ENCODE data around the gene EPHA1.
A peak's percentile ranks its signal among the peaks of the same experiment; 100 is the strongest.

Gene EPHA1

DNA sequence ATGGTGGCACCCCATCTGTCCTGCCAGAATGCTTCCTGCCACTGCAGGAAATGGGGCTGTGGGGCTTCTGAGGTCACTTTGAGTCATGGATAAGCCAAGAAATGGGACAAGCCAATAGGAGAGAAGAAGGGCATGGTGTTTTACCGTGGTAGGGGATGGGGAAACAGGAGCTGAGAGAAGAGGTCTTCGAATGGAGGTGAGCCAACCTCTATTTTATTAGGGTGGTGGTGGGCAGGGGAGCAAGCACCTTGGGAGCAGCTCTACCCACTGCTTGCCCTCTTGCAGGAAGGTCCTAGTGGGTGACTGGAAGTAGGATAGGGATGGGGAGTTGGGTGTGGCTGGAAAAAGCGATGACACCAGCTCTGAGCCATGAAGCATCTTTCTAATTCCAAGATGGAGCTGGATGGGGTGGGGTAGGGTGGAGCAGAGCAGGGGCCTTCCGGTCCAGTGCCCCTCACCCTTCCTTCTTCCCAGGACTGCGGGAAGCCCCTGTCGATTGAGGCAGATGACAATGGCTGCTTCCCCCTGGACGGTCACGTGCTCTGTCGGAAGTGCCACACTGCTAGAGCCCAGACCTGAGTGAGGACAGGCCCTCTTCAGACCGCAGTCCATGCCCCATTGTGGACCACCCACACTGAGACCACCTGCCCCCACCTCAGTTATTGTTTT lies 18.4 kb downstream of the EPHA1 start:
- H3K4me3 ChIP-seq (ENCODE audit: low read depth, low read length): no peak overlapping the region

DNA sequence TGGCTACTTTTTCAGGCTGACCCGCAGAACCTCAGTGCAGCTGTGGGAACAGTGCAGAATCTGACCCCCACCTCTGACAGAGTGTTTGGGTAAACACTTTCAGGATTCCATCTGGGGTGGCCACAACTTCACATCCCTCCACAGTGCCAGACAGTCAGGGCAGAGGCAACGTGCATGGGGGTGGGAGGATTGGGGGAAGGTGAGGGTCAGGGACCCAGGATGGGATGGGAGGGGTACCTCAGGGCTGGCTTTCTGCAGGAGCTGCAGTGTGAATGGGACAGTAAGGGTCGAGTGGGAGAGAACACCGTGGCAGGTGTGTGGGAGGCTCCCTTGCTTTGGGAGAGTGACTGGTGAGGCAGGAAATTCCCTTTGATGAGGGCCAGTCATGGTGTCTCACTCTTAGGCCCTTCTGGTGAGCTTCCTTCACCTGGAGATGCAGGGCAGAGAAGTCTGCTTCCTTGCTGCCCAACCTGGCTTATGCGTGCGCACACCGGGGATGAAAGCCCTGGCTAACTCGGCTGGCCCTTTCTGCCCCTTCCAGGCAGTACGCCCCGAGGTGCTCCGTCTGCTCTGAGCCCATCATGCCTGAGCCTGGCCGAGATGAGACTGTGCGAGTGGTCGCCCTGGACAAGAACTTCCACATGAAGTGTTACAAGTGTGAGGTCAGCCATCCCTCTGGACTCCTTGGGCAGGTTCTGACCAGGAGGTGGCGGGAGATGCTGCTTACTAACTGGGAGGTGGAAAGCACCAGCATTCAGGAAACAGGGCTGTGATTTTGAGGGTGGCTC lies 19.1 kb downstream of the EPHA1 start:
- no peak overlapping the region for H3K4me3 ChIP-seq (ENCODE audit: low read depth, low read length)

DNA sequence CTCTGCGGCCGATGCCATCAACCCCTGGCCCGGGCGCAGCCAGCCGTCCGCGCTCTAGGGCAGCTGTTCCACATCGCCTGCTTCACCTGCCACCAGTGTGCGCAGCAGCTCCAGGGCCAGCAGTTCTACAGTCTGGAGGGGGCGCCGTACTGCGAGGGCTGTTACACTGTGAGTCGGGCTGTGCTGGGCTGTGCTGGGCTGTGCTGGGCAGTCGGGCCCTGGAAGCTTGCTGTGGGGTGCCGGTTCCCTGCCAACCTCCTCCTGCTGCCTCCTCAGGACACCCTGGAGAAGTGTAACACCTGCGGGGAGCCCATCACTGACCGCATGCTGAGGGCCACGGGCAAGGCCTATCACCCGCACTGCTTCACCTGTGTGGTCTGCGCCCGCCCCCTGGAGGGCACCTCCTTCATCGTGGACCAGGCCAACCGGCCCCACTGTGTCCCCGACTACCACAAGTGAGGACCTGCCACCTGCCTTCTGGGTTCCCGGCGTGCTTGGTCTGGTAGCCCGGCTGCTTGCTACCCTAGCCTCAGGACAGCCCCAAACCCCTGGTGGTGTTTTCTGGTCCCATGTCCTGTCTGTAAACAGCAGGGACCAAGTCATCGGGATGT lies 20.1 kb downstream of the EPHA1 start:
- no peak overlapping the region for H3K4me3 ChIP-seq (ENCODE audit: low read depth, low read length)

DNA sequence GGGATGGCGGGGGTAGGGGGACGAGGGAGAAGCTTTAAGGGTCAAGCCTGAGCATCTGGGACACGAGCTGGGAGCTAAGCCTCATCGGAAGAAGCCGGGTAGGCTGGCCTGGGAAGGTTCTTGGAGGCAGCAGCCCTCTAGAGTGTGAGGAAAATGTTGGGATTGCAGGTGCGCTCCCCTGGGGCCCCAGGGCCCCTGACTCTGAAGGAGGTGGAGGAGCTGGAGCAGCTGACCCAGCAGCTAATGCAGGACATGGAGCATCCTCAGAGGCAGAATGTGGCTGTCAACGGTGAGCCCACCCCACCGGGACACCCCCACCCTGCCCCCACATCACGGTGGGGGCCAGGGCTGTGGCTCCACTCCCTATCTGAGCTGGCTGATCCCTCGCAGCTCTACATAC lies 20.6 kb downstream of the EPHA1 start:
- H3K4me3 ChIP-seq (ENCODE audit: low read depth, low read length): no peak overlapping the region

DNA sequence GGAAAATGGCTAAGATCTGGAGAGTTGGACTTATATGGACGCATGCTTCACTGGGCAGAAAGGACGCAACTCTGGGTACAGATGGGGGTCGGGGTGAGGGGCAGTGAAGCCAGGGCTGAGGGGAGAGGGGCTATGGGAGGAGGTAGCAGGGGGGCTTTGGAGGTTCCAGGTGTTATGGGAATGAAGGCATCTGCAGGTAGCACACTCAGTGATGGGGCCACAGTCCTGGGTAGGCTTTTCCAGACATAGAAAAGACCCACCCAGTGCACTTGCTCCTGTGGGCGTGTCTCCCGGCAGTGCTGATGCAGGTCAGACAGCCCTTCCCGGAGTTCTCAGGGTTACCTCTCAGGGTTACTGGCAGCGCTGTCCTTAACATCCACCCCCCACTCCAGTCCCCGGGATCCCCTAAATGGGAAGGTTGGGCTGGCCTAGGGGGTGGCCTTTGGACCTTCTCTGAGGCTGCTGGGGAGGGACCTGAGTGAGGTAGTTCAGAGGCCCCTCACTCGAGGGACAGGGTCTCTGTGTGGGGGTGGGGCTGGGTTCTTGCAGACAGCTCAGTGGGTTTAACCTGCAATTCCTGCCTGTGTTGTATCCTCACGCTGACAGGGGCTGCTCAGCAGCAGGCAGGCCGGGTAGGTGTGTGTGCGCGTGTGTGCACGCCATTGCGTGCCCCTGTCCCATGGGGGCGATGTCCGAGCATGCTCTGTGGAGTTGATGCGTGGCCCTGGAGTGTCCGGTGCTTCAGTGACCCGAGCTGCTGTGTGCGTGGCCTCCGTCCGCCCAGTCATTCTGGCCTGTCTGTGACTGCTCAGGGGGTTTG lies 21.3 kb downstream of the EPHA1 start:
- H3K4me3 ChIP-seq (ENCODE audit: low read depth, low read length): no peak overlapping the region

DNA sequence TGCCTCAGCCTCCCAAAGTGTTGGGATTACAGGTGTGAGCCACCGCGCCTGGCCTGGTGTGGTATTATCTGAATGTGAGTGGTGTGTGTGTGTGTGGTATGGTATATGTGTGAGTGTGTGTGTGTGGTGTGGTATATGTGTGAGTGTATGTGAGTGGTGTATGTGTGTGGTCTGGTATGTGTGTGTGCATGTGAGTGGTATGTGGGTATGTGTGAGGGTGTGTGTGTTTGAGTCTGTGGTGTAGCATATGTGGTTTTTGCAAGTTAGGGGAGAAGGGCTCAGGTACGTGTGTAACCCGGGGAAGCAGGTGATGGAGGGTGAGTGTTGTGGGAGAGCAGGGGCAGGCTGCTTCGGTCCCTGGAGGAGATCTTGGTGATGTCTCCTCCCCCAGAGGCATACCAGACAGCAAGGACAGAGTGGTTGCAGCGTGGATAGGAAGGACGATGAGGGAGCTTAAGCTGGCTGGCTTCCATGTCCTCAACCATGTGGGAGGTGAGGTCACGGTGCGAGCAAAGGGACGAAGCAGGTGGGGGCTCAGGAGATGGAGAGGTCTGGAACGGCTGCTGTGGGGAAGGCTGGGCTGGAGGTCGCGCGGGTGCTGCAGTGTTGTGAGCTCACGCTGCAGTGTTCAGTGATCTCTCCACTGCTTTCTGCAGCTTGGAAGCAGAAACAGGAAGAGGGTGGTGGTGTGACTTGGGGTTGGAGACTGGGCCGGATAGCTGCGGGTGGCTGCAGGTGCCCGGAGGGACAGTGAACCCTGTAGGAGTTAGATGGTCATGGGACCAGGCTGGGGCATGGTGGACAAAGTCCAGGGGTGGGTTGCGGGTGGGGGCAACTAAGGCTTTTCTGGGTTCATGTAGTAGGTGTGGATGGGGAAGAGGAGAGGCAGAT lies 22.5 kb downstream of the EPHA1 start:
- H3K4me3 ChIP-seq (ENCODE audit: low read depth, low read length): no peak overlapping the region

DNA sequence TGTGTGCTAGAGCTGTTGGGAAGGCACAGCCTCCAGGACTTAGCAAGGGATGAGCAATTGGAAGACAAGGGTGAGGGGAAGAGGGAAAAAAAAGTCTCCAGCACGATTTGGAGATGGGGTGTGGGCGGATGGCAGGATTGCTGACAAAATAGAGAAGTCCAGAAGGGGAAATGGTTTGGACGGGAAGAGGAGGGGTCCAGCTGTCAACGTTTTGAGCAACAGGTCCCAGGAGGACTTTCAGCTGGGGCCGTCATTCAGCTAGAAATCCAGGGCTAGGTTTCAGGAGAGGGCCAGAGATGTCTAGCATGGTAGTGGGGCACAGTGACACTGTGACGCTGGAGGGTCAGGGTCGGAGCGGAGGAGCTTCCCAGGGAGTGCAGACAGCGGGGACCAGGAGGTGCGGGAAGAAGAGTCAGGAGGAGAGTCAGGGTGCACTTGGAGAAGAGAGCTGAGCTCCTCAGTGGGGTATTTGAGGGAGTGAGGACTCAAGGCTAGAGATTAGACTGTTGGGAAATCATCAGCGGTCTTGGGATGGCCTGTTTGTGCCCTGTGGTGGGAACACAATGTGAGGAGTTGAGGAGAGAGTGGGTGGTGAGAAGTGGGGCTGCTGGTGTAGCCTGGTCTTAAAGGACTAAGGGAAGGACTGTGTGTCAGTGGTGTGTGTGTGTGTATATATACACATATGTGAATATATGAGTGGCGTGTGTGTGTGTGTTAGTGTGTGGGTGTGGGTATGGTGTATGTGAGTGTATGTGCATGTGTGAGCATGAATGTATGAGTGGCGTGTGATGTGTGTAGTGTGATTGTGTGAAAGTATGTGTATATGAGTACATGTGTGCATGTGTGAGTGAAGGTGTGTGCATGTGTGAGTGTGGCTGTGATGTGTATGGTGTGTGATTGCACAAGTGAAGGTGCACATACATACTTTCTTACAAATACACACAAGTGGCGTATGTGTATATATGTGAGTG lies 23.7 kb downstream of the EPHA1 start:
- no peak overlapping the region for H3K4me3 ChIP-seq (ENCODE audit: low read depth, low read length)

DNA sequence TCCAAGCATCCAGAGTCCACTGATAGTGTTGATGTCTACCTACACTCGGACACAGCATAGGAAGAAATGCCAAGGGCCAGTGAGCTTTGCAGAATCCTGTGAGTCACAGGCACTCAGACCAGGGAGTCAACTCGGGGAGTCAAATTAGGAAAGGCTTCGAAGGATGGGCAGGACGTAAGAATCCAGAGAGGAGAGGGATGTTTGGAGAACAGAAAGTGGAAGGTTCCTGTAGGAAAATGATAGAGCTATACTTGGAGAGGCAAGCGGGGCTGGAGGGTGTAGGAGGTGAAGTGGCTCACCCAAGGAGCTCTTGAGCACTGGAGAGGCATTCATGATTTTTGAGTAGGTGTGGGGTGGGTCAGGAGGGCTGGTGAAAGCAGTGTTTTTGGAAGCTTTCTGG lies 24.5 kb downstream of the EPHA1 start:
- H3K4me3 ChIP-seq (ENCODE audit: low read depth, low read length): no peak overlapping the region

DNA sequence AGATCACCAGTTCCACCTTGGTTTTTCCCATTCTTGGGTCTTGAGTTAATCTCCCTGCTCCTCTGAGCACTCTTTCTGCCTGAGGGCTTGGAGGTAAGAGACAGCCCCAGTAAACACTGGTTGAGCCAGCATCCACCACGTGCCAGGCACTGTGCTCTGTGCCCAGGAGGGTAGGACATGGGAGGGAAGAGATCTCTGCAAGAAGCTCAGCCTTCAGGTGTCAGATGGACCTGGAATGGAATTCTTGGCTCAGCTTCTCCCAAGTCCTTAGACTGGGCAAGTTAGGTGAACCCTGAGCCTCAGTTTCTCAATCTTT lies 25.1 kb downstream of the EPHA1 start:
- no peak overlapping the region for H3K4me3 ChIP-seq (ENCODE audit: low read depth, low read length)

DNA sequence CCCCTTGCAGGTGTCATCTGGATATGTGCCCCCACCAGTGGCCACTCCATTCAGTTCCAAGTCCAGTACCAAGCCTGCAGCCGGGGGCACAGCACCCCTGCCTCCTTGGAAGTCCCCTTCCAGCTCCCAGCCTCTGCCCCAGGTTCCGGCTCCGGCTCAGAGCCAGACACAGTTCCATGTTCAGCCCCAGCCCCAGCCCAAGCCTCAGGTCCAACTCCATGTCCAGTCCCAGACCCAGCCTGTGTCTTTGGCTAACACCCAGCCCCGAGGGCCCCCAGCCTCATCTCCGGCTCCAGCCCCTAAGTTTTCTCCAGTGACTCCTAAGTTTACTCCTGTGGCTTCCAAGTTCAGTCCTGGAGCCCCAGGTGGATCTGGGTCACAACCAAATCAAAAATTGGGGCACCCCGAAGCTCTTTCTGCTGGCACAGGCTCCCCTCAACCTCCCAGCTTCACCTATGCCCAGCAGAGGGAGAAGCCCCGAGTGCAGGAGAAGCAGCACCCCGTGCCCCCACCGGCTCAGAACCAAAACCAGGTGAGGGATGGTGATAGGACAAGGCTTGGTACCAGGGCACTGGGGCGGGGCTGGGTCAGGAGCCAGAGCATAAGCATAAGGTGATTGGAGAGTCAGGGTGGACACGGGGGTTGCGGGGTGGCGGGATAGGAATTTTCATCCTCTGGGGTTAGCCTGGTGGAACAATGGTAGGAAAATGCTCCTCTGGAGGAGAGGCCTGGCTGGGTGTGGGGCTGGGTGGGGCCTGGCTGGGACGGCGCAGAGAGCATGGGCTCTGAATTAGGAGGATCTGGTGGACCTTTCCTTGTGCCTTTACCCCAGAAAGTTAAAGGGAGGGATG lies 25.6 kb downstream of the EPHA1 start:
- H3K4me3 ChIP-seq (ENCODE audit: low read depth, low read length): peak overlapping the region; percentile 77

DNA sequence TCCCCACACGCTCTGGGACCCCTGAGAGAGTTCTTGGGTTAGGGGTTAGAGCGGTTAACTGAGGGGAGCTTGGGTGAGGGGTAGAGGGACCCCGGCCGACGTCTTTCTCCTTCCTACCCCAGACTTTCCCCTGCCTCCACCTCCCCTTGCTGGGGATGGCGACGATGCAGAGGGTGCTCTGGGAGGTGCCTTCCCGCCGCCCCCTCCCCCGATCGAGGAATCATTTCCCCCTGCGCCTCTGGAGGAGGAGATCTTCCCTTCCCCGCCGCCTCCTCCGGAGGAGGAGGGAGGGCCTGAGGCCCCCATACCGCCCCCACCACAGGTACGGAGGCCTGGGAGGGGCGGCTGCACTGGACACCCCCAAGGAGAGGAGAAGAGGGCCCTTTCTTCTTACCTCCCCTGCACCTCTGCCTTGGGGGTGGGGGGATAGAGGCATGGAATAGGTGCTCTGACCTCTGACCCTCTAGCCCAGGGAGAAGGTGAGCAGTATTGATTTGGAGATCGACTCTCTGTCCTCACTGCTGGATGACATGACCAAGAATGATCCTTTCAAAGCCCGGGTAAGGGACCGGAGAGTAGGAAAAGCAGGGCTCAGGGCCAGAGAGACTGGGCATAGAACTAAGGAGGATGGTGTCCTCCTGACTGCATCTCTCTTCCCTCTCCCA lies 26.4 kb downstream of the EPHA1 start:
- peak overlapping the region; percentile 77 for H3K4me3 ChIP-seq (ENCODE audit: low read depth, low read length)

DNA sequence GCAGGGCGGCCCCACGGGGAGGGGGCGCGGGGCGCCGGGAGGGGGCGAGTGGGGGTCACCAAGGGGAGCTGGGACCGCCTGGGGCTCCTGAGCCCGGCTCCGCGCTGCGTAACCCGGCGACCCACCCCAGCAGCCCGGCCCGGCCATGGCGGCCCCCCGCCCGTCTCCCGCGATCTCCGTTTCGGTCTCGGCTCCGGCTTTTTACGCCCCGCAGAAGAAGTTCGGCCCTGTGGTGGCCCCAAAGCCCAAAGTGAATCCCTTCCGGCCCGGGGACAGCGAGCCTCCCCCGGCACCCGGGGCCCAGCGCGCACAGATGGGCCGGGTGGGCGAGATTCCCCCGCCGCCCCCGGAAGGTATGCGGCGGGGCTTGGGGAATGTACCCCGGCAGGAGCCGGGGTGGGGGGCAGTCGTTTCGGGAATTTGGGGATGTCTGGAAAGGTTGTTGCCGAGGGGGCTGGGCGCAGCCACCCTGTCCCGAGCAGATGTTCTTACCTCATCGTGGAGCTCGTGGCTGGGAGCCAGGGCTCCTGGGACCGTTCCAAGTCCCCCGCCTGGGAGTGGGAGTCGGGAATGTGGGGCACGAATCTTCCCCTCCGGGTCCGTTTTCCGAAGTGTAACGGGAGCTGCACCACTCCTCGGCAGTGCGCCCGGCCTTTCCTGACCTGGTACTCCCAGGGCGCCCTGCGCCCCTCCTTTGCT lies 27.1 kb downstream of the EPHA1 start:
- H3K4me3 ChIP-seq (ENCODE audit: low read depth, low read length): peak overlapping the region; percentile 77

DNA sequence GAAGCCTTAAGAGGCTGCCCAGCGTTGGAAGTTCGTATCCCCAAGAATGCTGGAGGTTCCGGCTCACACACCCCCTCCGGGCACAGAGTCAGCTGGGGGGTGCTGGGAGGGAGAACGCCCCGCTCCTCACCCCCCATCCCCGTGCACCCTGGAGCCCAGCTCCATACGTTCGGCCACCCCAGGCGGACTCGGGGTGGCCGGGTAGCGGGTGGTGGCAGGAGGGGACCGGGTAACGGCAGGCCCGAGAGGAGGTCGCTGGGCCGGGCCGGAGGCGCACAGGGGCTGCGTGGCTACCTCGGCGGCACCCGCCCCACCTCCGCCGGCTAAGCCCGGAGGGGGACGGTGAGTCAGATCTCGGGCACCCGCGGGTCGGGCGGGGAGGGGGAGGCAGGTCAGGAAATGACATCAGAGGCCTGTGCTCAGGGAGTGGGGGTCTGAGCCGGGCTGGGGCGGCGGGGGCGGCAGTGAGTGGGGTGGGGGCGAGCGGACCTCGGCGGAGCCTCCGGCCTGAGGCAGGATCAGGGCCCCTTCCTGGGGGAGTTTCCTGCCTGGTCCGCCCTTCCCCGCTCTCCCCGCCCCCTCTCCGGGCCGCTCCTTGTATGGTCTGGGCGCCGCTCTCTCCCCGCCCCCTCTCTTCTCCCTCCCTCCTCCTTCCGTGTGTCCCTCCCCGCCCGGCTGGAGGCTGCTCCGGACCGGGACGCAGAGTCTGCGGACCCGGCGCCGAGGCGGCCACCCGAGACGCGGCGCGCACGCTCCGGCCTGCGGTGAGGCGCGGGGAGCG lies 27.8 kb downstream of the EPHA1 start, which contains the start of gene ZYX:
Gene ZYX (plus strand): TSS at position 700 of the 781 bp plus-strand sequence. CDS start 227 bp downstream, outside the sequence.
- peak within 1 kb of the TSS; percentile 77 for H3K4me3 ChIP-seq (ENCODE audit: low read depth, low read length)

DNA sequence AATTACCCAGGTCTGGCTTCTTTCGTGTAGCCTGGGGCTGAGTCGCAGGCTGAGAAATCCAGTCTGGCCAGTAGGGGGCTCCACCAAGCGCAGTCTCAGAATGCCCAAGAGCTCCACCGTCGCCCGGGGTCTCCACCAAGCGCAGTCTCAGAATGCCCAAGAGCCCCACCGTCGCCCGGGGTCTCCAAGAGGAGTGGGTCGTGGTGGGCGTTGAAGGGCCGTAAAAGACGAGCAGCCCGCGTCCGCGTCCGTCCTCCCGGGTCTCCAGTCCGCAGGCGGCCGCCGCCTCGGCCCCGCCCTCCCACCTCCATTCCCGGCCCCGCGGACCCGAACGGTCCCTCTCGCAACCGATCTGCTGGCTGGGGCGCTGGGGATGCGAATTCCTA lies 28.4 kb downstream of the EPHA1 start:
- H3K4me3 ChIP-seq (ENCODE audit: low read depth, low read length): peak overlapping the region; percentile 69

DNA sequence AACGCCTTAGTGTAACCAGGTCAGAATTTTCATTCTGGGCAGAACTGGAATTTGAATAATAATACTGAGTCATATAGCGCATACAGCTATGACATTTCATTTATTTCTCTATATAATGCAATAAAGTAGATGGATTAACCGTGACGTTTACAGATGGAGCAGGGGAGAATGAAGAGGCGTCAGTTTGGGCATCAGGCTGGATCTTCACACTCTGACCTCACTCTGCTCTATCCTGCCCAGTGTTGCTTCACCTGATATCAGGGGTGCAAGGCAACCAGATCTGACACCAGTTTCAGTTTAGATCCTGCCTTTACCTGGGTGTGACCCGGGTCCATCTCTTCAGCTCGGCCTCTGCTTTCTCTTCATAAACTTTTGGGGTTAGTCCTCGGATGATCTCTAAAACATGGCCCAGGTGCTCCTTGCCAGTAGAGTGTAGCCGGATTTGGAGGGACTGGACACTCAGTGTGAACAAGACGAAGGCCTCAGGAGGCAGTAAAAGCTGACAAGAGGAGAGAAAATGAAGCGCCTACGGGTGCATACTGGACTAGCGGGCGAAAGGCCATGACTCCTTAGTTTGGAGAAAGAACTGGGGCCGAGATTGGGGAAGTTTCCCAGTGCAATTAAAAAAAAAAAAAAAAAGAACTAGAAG lies 28.9 kb downstream of the EPHA1 start:
- peak overlapping the region; percentile 69 for H3K4me3 ChIP-seq (ENCODE audit: low read depth, low read length)

DNA sequence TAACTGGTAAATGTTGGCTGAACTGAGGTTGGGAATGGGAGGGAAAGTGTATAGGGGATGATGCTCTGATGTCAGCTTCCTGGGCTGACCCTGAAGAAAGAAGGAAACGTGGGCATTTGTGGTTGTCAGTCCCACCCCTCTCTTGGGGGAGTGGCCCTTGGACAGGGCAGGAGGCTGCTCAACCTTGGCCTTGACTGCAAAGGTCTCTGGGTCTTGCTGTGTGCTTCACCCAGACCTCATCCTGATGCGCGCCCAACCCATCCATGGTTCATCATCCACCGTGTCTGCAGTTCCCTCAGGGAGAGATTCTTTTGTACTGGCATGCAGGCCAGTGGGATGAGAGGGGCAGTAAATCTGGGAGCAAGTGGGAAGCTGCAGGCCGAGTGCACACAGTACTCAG lies 32.3 kb downstream of the EPHA1 start:
- H3K4me3 ChIP-seq (ENCODE audit: low read depth, low read length): no peak overlapping the region

Data from iPS-11a (cell line).